ENCODE data around the gene COL4A2.

- TF ChIP-seq, protein P1, sequence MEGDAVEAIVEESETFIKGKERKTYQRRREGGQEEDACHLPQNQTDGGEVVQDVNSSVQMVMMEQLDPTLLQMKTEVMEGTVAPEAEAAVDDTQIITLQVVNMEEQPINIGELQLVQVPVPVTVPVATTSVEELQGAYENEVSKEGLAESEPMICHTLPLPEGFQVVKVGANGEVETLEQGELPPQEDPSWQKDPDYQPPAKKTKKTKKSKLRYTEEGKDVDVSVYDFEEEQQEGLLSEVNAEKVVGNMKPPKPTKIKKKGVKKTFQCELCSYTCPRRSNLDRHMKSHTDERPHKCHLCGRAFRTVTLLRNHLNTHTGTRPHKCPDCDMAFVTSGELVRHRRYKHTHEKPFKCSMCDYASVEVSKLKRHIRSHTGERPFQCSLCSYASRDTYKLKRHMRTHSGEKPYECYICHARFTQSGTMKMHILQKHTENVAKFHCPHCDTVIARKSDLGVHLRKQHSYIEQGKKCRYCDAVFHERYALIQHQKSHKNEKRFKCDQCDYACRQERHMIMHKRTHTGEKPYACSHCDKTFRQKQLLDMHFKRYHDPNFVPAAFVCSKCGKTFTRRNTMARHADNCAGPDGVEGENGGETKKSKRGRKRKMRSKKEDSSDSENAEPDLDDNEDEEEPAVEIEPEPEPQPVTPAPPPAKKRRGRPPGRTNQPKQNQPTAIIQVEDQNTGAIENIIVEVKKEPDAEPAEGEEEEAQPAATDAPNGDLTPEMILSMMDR (IDR thresholded peaks at IDR 0.05) = no peak
- no peak for TF ChIP-seq POLR2A (IDR thresholded peaks at IDR 0.05)
These were observed 128.2 kb downstream of the COL4A2 start for GRCh38 chr13:110435331-110435730.
